Psoas muscle (tissue), 8 donors: Measurements from ENCODE around the gene PI3. TPM values are rescaled to one million over a fixed set of nuclear protein-coding genes. Genes with fewer than 3 reads are reported as not detected.

Experiments used
- ATAC-seq, 4 donors: fragments of 200-7000 bp; cut with Tn5 transposase; one replicate each; pipeline ENCODE4 v1.9.1; 2020; ENCODE audit warnings: moderate library complexity in 3 of 4, mild to moderate bottlenecking in 2 of 4
- DNase-seq, 2 donors: peaks; one replicate each; pipeline ENCODE4 v3.0.0-alpha.2; 2020
- H3K27ac ChIP-seq: fragments of 200-600 bp; one replicate; pipeline ENCODE4 v1.8.0; 2022
- H3K27me3 ChIP-seq, 3 donors: fragments of 200-600 bp in 1 of 3; one replicate each; pipeline versions ENCODE4 v1.6.1 to v1.8.0; 2013 to 2022; ENCODE audit warnings: low read length in 2 of 3, mild to moderate bottlenecking in 2 of 3, moderate library complexity in 1 of 3; ENCODE audit not compliant: insufficient read depth in 3 of 3
- H3K36me3 ChIP-seq, 2 donors: fragments of 200-600 bp in 1 of 2; one replicate each; pipeline versions ENCODE4 v1.6.1 to v1.8.0; 2013 to 2022; ENCODE audit warnings: low read depth in 1 of 2, mild to moderate bottlenecking in 1 of 2, moderate library complexity in 1 of 2; ENCODE audit not compliant: insufficient read depth in 1 of 2
- H3K4me1 ChIP-seq: fragments of 200-600 bp; one replicate; pipeline ENCODE4 v1.8.0; 2022
- H3K4me3 ChIP-seq: fragments of 200-600 bp; one replicate; pipeline ENCODE4 v1.8.0; 2022; ENCODE audit warnings: mild to moderate bottlenecking
- H3K9me3 ChIP-seq: fragments of 200-600 bp; one replicate; pipeline ENCODE4 v1.8.0; 2022
- CTCF ChIP-seq: fragments of 200-600 bp; IDR thresholded peaks from one replicate; pipeline ENCODE4 v1.8.0; 2022; ENCODE audit warnings: antibody characterized with exemption
- WGBS, 3 donors: extraction: QIAGEN DNeasy Blood & Tissue Kit; methylation state at CpG; one replicate each; pipeline versions ENCODE4 v1.1.6 to v1.1.7; 2013; 5-methylcytosine and 5-hydroxymethylcytosine counted together
- intact Hi-C, 2 donors: fragments of 100-400 bp; cut with DNase I; formaldehyde crosslinking; loops; one replicate each; pipeline versions ENCODE4 v1.11.0 to v1.14.2; 2022
- polyA plus RNA-seq, 3 donors: library from polyadenylated mRNA; stranded (reverse); fragments of 200-250 nt; gene quantifications; one replicate each; pipeline ENCODE4 v1.2.3, GENCODE V29; 2013
- total RNA-seq, 4 donors: library from RNA; stranded (reverse); fragmentation: NEBNext Ultra II Directional in 2 of 4; extraction: Animal tissue kit (Norgen Biotek cat#: 25700) in 2 of 4; gene quantifications; one replicate each; pipeline versions ENCODE4 v1.2.1 to v1.2.4, GENCODE V29; 2021 to 2023
- donor health status: healthy with polysubstance abuse.
- donor health status: DM: no; HTN: no; CAD: no; lungs with moderate emphysema.
- donor health status: Bipolar disorder and iron deficiency.
- donor health status: healthy.
- donor health status: DM: yes; HTN: yes; CAD: no.
- donor health status: DM: no; HTN: no; CAD: no.
- donor health status: DM: no; HTN: no; CAD: no.
- donor health status: DM: yes; HTN: yes; CAD: no.

The PI3 gene
- total and polyA plus RNA-seq, 7 donors: 0.18 to 0.54 (median 0.38) TPM; not detected in 2

- intact Hi-C loops: no loop called here
- no peaks in the 10 kb centered on the region for H3K36me3 ChIP-seq
- no peak for DNase-seq
- no peak for ATAC-seq
- H3K27ac ChIP-seq: no peak overlapping the region
- no peaks in the 10 kb centered on the region for H3K27me3 ChIP-seq
- no peak overlapping the region for H3K4me3 ChIP-seq
- no peaks in the 10 kb centered on the region for H3K9me3 ChIP-seq
- no peak for TF ChIP-seq CTCF
- H3K4me1 ChIP-seq: no peaks in the 10 kb centered on the region
Observed at GRCh38 chr20:45211569-45212474, 37.1 kb downstream of the PI3 start.

- Histone ChIP-seq H3K27me3 (no peaks in the 10 kb centered on the region), H3K4me3 (no peak overlapping the region), H3K36me3 (no peaks in the 10 kb centered on the region), H3K9me3 (no peaks in the 10 kb centered on the region), H3K27ac (no peak overlapping the region), H3K4me1 (no peaks in the 10 kb centered on the region)
- intact Hi-C loops: no loop called here
- ATAC-seq (no peak), DNase-seq (no peak)
- no peak for TF ChIP-seq CTCF
- WGBS, 3 donors: 80 to 84% (median 84%) methylated on average over 3 of the region's 3 CpGs
Observed at GRCh38 chr20:45212836-45213235, 38.1 kb downstream of the PI3 start.

- no peaks in the 10 kb centered on the region for H3K4me1 ChIP-seq
- WGBS, 3 donors: 63 to 70% (median 67%) methylated on average over 4 of the region's 4 CpGs
- H3K27me3 ChIP-seq: peaks cover 0 to 6% (median 5%) of the 10 kb centered on the region in 3 donors
- intact Hi-C loops: no loop called here
- DNase-seq (no peak), ATAC-seq (no peak)
- no peak overlapping the region for H3K4me3 ChIP-seq
- no peaks in the 10 kb centered on the region for H3K36me3 ChIP-seq
- no peak overlapping the region for H3K27ac ChIP-seq
- H3K9me3 ChIP-seq: no peaks in the 10 kb centered on the region
- TF ChIP-seq CTCF: no peak
Observed at GRCh38 chr20:45218124-45218523, 43.4 kb downstream of the PI3 start.

GRCh38 chr20:45218636-45219035 lies 43.9 kb downstream of the PI3 start:
- intact Hi-C loops: no loop called here
- H3K36me3 ChIP-seq: no peaks in the 10 kb centered on the region
- no peaks in the 10 kb centered on the region for H3K4me1 ChIP-seq
- H3K9me3 ChIP-seq: no peaks in the 10 kb centered on the region
- no peak overlapping the region for H3K27ac ChIP-seq
- WGBS, 3 donors: 67 to 97% (median 75%) methylated on average over 2 of the region's 2 CpGs
- DNase-seq: no peak
- TF ChIP-seq CTCF: no peak
- no peak for ATAC-seq
- peaks cover 0 to 6% (median 5%) of the 10 kb centered on the region in 3 donors for H3K27me3 ChIP-seq
- no peak overlapping the region for H3K4me3 ChIP-seq
